T47D (cell line): ENCODE results near the gene C1orf105.
A peak's percentile ranks its signal among the peaks of the same experiment; 100 is the strongest.

Experiments used
- DNase-seq, 2 experiments: peaks; one replicate each; pipeline versions ENCODE4 v3.0.0 to v3.0.0-alpha.2; 2011 to 2012; ENCODE audit warnings: low read depth in 1 of 2, low spot score in 1 of 2
- JUND ChIP-seq: IDR thresholded peaks from 2 replicates; pipeline ENCODE4 v1.6.1; 2012; ENCODE audit warnings: low read depth
- in situ Hi-C: cut with HindIII; loops from 2 replicates; pipeline ENCODE4 v1.10.0; 2016; ENCODE audit warnings: low sequenced_read_pairs, low pct_unique_long_range_greater_than_20kb

C1orf105 gene

GRCh38 chr1:172457479-172458130 is 37.1 kb downstream of the C1orf105 start:
- no peak for DNase-seq
- in situ Hi-C loops, result no loop called here
- TF ChIP-seq JUND, result no peak

- no peak for DNase-seq
- in situ Hi-C loops, result no loop called here
- TF ChIP-seq JUND, result no peak
Observed at GRCh38 chr1:172460177-172460576, 39.7 kb downstream of the C1orf105 start.

- no peak for TF ChIP-seq JUND
- in situ Hi-C loops, result no loop called here
- no peak for DNase-seq
Observed at GRCh38 chr1:172460887-172461315, 40.4 kb downstream of the C1orf105 start.

DNA sequence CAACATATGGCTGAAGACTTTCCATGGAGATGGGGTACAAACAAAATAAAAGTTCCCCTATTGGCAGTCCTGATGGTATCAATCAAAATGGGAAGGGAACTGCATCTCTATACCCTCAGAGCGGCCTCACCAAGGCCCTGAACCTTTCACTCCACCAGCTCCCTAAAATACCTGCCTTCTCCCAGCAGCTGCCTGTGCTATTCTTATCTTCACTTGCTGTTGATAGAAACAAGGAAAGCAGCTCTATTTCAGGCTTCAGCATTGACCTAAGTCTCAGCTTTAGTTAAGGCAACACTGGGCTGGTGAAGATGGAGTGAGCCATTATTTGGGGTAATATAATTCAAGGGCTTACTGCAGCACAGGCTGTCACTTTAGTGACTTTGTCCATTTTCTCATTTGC is 45.1 kb downstream of the C1orf105 start:
- no peak for DNase-seq
- TF ChIP-seq JUND, result no peak
- in situ Hi-C loops, result no loop called here

GRCh38 chr1:172466795-172467407 is 46.4 kb downstream of the C1orf105 start:
- in situ Hi-C loops, result no loop called here
- DNase-seq, result no peak
- no peak for TF ChIP-seq JUND

DNA sequence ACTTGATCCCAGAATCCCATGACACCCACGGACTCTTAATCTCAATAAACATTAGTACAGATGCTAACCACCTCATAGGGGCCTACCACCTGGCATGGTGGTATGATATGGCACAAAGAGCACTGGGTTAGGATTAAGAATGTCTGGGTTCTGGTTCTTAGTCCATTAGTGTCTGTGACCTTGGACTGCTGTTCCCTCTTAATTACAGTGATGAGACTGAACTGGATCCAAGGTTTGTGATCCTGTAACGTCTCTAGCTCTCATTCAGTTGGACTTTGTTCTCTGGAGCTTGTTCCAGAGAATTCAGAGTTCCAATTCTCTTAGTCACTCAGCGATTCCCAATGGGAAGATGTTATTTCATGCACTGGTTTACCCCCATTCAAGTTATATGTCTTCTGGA is 47.0 kb downstream of the C1orf105 start:
- in situ Hi-C loops, result no loop called here
- no peak for DNase-seq
- TF ChIP-seq JUND, result no peak

DNA sequence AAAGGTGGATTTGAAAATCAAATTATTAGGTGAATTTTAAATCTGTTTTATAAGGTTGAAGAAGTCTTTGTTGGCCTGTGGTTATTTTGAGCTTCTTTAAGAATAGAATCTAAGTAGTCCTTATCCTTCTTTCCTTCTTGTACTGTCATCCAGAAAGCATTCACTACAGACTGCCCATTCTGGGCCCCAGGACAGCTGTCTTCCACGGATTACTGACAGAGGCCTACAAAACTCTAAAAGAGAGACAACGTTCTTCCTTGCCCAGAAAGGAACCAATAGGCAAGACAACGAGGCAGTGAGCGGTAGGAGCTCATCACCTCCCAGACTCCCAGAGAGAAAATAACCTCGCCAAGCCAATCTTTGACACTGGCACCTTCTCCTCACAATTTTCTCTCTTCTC is 47.8 kb downstream of the C1orf105 start:
- in situ Hi-C loops, result no loop called here
- DNase-seq, result no peak
- TF ChIP-seq JUND, result no peak

DNA sequence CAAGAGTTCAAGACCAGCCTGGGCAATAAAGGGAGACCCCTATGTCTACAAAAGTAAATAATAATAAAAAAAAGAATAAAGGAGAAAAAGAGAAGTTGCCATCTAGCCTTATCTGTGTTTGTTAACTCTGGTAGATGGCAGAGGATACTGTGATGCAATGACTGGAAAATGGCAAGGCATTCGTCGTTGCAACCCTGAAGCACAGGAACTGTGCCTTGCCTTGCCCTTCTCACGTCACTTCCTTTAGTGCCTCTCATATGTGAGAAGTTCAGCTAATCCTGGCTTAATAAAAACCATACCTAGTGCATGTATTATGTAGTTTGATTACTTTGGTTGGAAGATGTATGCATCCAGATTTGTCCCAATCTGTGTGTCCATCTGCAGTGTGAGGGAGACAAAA is 49.2 kb downstream of the C1orf105 start:
- TF ChIP-seq JUND, result no peak
- in situ Hi-C loops, result no loop called here
- DNase-seq, result no peak

DNA sequence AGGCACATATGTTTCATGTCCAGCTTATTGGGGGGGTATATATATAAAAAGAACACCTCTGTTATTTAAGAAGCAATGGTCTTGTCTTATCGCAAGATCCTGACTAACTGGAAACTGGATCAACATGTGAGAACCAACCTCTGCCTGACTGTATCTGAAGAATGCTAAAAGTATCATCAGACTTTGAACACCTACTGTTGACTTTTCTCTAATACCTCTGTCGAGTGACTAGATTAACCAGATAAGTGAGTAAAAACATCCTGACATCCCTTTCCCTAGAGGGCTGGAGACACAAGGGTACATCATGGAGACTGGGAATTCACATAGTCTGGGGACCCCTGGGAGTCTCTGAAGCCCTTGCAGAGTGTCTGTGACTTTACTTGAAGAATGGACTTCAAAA is 49.7 kb downstream of the C1orf105 start:
- no peak for TF ChIP-seq JUND
- in situ Hi-C loops, result no loop called here
- peak in 1 of 2 experiments; percentile 37 for DNase-seq

GRCh38 chr1:172471666-172472065 is 51.2 kb downstream of the C1orf105 start:
- in situ Hi-C loops, result no loop called here
- TF ChIP-seq JUND, result no peak
- no peak for DNase-seq

- no peak for DNase-seq
- in situ Hi-C loops, result no loop called here
- no peak for TF ChIP-seq JUND
Observed at GRCh38 chr1:172472495-172472894, 52.0 kb downstream of the C1orf105 start.

GRCh38 chr1:172473302-172473701 is 52.8 kb downstream of the C1orf105 start:
- no peak for TF ChIP-seq JUND
- in situ Hi-C loops, result no loop called here
- DNase-seq, result no peak

DNA sequence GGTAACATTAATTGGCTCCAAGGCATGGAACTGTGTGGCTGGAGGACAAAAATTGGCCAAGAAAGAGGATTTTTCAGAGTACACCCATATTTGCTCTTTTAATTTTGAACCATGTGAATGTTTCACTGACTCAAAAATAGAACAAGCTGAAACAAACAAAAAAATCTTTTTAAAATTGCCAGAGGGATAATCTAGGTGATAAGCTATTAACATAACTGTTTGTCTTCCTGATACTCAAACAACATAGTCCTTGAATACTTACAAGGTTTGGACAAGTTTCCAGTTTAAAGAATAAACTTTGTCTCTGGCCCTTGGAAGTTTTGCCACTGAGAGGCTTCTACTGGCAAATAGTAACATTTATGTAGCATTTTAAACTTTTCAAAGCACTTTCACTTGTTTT is 53.4 kb downstream of the C1orf105 start:
- DNase-seq, result no peak
- in situ Hi-C loops, result no loop called here
- TF ChIP-seq JUND, result no peak
